ENCODE measurements around the gene BMPR2. TPM values are rescaled to one million over a fixed set of nuclear protein-coding genes. Genes with fewer than 3 reads are reported as not detected.
"Not testable (repeated sequence)": the region's sequence is repeated elsewhere in the genome, so short reads cannot be mapped to it uniquely, and the experiment has no call there.

The BMPR2 gene
- polyA plus RNA-seq, 3 donors: 4.1 to 6.4 (median 4.8) TPM

- no peak overlapping the region for H3K27ac Mint-ChIP-seq
- DNase-seq: no peak
Measured at GRCh38 chr2:202529389-202529788, 153.3 kb downstream of the BMPR2 start.

DNA sequence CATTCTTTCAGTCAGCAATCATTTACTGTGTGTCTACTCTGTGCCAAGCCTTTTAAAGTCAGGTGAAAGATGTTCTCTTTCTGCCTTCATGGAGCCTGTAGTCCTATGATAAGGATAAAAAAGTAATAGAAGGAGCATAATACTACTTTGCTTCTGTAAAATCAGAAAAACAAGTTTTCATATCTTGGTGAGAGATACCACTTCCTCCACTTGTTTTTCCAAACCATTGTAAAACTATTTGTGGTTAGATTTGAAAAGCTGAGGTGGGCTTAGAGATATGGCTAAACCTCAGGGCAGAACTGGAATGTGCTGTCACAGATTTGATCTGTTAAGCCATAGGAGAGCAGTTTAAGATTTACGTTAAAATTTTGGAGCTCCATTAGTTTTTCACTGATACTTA lies 153.9 kb downstream of the BMPR2 start:
- Histone ChIP-seq H3K4me1 (ENCODE audit: control insufficient read depth in 1 of 2, insufficient read depth in 2 of 2, low read length in 2 of 2) (no peaks in the 10 kb centered on the region), H3K9me3 (replicated peaks in 1 of 2; ENCODE audit: control insufficient read depth in 1 of 2, insufficient read depth in 1 of 2, low read length in 2 of 2) (no peaks in the 10 kb centered on the region), H3K4me3 (replicated peaks in 1 of 3; ENCODE audit: low read depth in 2 of 3, low read length in 3 of 3) (no peak overlapping the region), H3K27me3 (ENCODE audit: control insufficient read depth in 2 of 2, insufficient read depth in 2 of 2, low read length in 2 of 2) (no peaks in the 10 kb centered on the region), H3K27ac (ENCODE audit: low read depth in 1 of 2, low read length in 2 of 2) (no peak overlapping the region), H3K79me2 (ENCODE audit: insufficient read depth, low read length) (no peaks in the 10 kb centered on the region), H3K9ac (ENCODE audit: insufficient read depth, low read length, poor library complexity, severe bottlenecking) (no peak overlapping the region), H4K20me1 (ENCODE audit: insufficient read depth, low read length) (no peaks in the 10 kb centered on the region), H3K36me3 (replicated peaks in 1 of 2; ENCODE audit: control insufficient read depth in 1 of 2, insufficient read depth in 2 of 2, low read length in 2 of 2) (peaks cover 5 to 24% of the 10 kb centered on the region in 2 donors), H3K4me2 (replicated peaks; ENCODE audit: extremely low read depth, low read length, poor library complexity, severe bottlenecking) (no peak overlapping the region), H2AFZ (ENCODE audit: insufficient read depth, low read depth, low read length, poor library complexity, severe bottlenecking) (no peak overlapping the region)
- intact Hi-C loops (cut with micrococcal nuclease): no loop called here
- TF ChIP-seq, protein P1, sequence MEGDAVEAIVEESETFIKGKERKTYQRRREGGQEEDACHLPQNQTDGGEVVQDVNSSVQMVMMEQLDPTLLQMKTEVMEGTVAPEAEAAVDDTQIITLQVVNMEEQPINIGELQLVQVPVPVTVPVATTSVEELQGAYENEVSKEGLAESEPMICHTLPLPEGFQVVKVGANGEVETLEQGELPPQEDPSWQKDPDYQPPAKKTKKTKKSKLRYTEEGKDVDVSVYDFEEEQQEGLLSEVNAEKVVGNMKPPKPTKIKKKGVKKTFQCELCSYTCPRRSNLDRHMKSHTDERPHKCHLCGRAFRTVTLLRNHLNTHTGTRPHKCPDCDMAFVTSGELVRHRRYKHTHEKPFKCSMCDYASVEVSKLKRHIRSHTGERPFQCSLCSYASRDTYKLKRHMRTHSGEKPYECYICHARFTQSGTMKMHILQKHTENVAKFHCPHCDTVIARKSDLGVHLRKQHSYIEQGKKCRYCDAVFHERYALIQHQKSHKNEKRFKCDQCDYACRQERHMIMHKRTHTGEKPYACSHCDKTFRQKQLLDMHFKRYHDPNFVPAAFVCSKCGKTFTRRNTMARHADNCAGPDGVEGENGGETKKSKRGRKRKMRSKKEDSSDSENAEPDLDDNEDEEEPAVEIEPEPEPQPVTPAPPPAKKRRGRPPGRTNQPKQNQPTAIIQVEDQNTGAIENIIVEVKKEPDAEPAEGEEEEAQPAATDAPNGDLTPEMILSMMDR (IDR thresholded peaks at IDR 0.05): no peak
- peaks cover 2% of the 10 kb centered on the region for H3K4me1 Mint-ChIP-seq
- no peak for DNase-seq
- peaks cover 0 to under 1% (median 0%) of the 10 kb centered on the region in 7 donors for H3K9me3 Mint-ChIP-seq
- no peak overlapping the region for H3K27ac Mint-ChIP-seq
- H3K27me3 Mint-ChIP-seq (ENCODE audit: low read depth in 3 of 3): peaks cover 0 to 3% (median 0%) of the 10 kb centered on the region in 3 donors
- H3K36me3 Mint-ChIP-seq: peaks cover 13 to 22% of the 10 kb centered on the region in 2 donors
- no peak overlapping the region for H3K4me3 Mint-ChIP-seq
- no CpG with 5 or more reads among the region's 1 CpG for WGBS (ENCODE audit: insufficient coverage)

More at GRCh38 chr2:202529389-202529788, 153.3 kb downstream of the BMPR2 start:
- Histone ChIP-seq H3K9ac (ENCODE audit: insufficient read depth, low read length, poor library complexity, severe bottlenecking) (no peak overlapping the region), H3K27ac (ENCODE audit: low read depth in 1 of 2, low read length in 2 of 2) (no peak overlapping the region), H2AFZ (ENCODE audit: insufficient read depth, low read depth, low read length, poor library complexity, severe bottlenecking) (no peak overlapping the region), H3K27me3 (ENCODE audit: control insufficient read depth in 2 of 2, insufficient read depth in 2 of 2, low read length in 2 of 2) (no peaks in the 10 kb centered on the region), H3K79me2 (ENCODE audit: insufficient read depth, low read length) (no peaks in the 10 kb centered on the region), H3K36me3 (replicated peaks in 1 of 2; ENCODE audit: control insufficient read depth in 1 of 2, insufficient read depth in 2 of 2, low read length in 2 of 2) (peaks cover 5 to 24% of the 10 kb centered on the region in 2 donors), H3K4me3 (replicated peaks in 1 of 3; ENCODE audit: low read depth in 2 of 3, low read length in 3 of 3) (no peak overlapping the region), H3K4me1 (ENCODE audit: control insufficient read depth in 1 of 2, insufficient read depth in 2 of 2, low read length in 2 of 2) (no peaks in the 10 kb centered on the region), H3K9me3 (replicated peaks in 1 of 2; ENCODE audit: control insufficient read depth in 1 of 2, insufficient read depth in 1 of 2, low read length in 2 of 2) (no peaks in the 10 kb centered on the region), H3K4me2 (replicated peaks; ENCODE audit: extremely low read depth, low read length, poor library complexity, severe bottlenecking) (no peak overlapping the region), H4K20me1 (ENCODE audit: insufficient read depth, low read length) (no peaks in the 10 kb centered on the region)
- WGBS (ENCODE audit: insufficient coverage): no CpG with 5 or more reads among the region's 1 CpG
- TF ChIP-seq, protein P1 (IDR thresholded peaks at IDR 0.05): no peak
- H3K36me3 Mint-ChIP-seq: peaks cover 13 to 19% of the 10 kb centered on the region in 2 donors
- peaks cover 0 to 3% (median 0%) of the 10 kb centered on the region in 3 donors for H3K27me3 Mint-ChIP-seq (ENCODE audit: low read depth in 3 of 3)
- H3K9me3 Mint-ChIP-seq: no peaks in the 10 kb centered on the region
- intact Hi-C loops (cut with micrococcal nuclease): no loop called here
- peaks cover 2% of the 10 kb centered on the region for H3K4me1 Mint-ChIP-seq
- H3K4me3 Mint-ChIP-seq: no peak overlapping the region

- H3K27ac ChIP-seq (ENCODE audit: low read depth in 1 of 2, low read length in 2 of 2); intact Hi-C loops (cut with micrococcal nuclease); H3K9ac ChIP-seq (ENCODE audit: insufficient read depth, low read length, poor library complexity, severe bottlenecking); H3K4me2 ChIP-seq (replicated peaks; ENCODE audit: extremely low read depth, low read length, poor library complexity, severe bottlenecking); DNase-seq; H3K9me3 ChIP-seq (replicated peaks in 1 of 2; ENCODE audit: control insufficient read depth in 1 of 2, insufficient read depth in 1 of 2, low read length in 2 of 2); H3K4me1 Mint-ChIP-seq; H3K79me2 ChIP-seq (ENCODE audit: insufficient read depth, low read length); H3K9me3 Mint-ChIP-seq; H3K27ac Mint-ChIP-seq; H4K20me1 ChIP-seq (ENCODE audit: insufficient read depth, low read length); H3K4me1 ChIP-seq (ENCODE audit: control insufficient read depth in 1 of 2, insufficient read depth in 2 of 2, low read length in 2 of 2); H2AFZ ChIP-seq (ENCODE audit: insufficient read depth, low read depth, low read length, poor library complexity, severe bottlenecking); H3K27me3 ChIP-seq (ENCODE audit: control insufficient read depth in 2 of 2, insufficient read depth in 2 of 2, low read length in 2 of 2); H3K27me3 Mint-ChIP-seq (ENCODE audit: low read depth in 3 of 3); H3K4me3 Mint-ChIP-seq; H3K4me3 ChIP-seq (replicated peaks in 1 of 3; ENCODE audit: low read depth in 2 of 3, low read length in 3 of 3): not testable (repeated sequence)
- peaks cover 5 to 24% of the 10 kb centered on the region in 2 donors for H3K36me3 ChIP-seq (replicated peaks in 1 of 2; ENCODE audit: control insufficient read depth in 1 of 2, insufficient read depth in 2 of 2, low read length in 2 of 2)
- peaks cover 13 to 27% of the 10 kb centered on the region in 2 donors for H3K36me3 Mint-ChIP-seq
- no CpG with 5 or more reads among the region's 30 CpGs for WGBS (ENCODE audit: insufficient coverage)
Measured at GRCh38 chr2:202535290-202535689, 159.2 kb downstream of the BMPR2 start.

All from CD14-positive monocyte (primary cell).